ENCODE data around the gene TANGO6.

DNA sequence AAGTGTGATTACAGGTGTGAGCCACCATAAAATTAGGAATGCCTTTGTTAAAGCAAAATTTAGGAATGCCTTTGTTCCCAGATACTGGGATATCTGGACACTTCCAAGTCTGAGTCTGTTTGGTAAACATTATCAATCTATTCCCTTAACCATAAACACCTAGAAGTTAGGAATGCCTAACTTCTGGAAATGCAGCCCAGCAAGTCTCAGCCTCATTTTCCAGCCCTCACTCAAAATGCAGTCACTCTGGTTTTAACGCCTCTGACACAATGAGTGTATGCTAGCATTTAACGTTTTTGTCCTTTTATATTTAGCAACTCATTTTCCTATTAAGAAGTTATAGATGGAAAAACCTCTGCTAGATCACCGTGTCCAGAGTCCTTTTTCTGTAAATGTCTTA, 227.7 kb downstream of the TANGO6 start:
- TF ChIP-seq, protein P1, sequence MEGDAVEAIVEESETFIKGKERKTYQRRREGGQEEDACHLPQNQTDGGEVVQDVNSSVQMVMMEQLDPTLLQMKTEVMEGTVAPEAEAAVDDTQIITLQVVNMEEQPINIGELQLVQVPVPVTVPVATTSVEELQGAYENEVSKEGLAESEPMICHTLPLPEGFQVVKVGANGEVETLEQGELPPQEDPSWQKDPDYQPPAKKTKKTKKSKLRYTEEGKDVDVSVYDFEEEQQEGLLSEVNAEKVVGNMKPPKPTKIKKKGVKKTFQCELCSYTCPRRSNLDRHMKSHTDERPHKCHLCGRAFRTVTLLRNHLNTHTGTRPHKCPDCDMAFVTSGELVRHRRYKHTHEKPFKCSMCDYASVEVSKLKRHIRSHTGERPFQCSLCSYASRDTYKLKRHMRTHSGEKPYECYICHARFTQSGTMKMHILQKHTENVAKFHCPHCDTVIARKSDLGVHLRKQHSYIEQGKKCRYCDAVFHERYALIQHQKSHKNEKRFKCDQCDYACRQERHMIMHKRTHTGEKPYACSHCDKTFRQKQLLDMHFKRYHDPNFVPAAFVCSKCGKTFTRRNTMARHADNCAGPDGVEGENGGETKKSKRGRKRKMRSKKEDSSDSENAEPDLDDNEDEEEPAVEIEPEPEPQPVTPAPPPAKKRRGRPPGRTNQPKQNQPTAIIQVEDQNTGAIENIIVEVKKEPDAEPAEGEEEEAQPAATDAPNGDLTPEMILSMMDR (IDR thresholded peaks at IDR 0.05), result no peak
- TF ChIP-seq POLR2A (IDR thresholded peaks at IDR 0.05), result no peak
